SIG-M5 (cell line): Measurements from ENCODE around the gene SKAP1.
"Not testable (repeated sequence)": the region's sequence is repeated elsewhere in the genome, so short reads cannot be mapped to it uniquely, and the experiment has no call there.

Source experiments
- DNase-seq: peaks from one replicate; lab custom pipeline; 2025; lab: John Stamatoyannopoulos, UW

SKAP1 gene

DNA sequence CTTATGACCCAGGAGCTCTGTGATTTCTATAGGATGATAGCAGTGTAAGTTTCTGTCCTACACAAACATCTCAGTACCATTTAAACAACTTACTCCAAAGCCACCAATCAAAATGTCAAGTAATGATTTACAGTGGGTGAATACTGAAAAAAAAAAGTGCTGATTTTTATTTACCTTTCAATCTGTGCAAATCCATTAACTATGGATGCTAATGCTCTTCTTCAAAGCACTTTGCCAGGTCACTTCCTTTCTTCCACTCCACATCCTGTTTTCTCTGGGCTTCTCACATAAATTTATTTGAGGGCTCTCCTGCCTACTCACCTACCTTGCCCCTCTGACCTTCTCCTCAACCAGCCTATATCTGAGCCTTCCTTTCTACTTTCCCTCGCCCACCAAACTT, 101.6 kb downstream of the SKAP1 start:
- no peak for DNase-seq

GRCh38 chr17:48326310-48326709, 103.7 kb downstream of the SKAP1 start:
- no peak for DNase-seq

DNA sequence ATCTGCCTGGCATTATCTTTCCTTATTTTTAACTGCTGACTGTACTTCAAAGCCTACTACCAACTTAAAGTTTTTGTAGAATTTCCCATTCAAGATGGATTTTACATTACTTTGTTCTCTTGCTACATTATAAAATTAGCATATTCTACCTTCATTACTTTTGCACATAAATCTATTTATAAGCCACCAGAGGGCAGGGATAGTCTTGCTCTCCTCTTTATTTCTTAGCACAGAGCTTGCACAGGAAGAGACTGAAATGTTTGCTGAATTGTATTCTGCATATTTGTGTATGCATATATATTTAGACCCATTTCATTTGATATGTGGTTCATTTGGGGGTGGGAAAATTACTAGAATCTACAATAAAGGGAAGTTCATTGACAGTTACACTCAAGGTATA, 108.0 kb downstream of the SKAP1 start:
- DNase-seq: no peak

DNA sequence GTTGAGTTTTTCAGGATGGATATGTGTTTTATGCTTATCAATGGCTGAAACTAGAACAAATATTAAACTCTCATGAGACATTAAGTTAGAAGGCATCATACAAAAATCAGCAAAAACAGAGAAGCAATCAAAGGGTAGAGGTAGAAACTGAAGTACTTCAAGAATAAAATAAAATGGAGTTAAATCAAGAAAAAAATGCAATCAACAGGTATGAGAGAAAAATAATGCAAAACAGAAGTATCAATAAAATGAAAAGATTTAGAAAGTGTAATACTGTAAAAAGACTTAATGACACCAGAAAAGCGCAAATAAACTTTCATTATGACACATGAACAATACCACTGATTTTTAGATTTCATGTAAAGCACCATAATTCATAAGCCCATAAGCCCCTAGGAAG, 112.3 kb downstream of the SKAP1 start:
- no peak for DNase-seq

DNA sequence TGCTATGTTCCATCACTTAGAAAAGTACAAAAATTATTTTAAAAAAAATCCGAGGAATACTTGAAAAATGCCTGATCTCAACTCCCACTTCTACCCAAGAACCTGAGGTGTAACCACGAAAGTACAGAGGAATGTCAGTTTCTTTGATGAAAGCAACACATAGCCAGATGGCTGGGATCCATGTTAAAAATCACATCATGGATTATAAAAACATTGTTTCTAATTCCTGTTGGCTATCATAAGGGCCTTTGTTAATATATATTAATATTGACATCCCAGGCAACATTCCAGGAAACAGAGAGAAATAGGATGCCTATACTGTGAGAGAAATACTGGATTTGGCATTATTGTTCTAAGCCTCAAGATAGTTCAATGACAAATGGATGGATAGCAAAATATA, 115.3 kb downstream of the SKAP1 start:
- no peak for DNase-seq

- DNase-seq: no peak
These were observed 116.8 kb downstream of the SKAP1 start for GRCh38 chr17:48313096-48313755.

- DNase-seq: no peak
These were observed 118.7 kb downstream of the SKAP1 start for GRCh38 chr17:48311324-48311723.

GRCh38 chr17:48310748-48311213, 119.2 kb downstream of the SKAP1 start:
- DNase-seq: no peak

DNA sequence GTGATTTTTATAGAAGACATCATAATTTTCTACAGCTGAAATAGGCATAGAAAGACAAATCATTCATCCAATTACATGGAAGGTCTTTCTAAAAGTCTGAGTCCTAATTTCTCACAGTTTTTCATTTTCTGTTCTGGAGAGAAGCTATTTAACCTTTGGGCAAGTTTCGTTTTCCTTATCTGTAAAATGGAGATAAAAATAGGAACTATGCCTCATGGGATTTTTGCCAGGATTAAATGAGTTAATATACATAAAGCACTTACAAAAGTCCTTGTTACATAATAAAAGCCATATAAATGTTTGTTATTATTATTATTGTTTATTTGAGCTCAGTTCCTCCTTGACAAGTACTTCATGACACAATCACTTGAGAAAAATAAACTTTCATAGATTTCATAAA, 121.4 kb downstream of the SKAP1 start:
- DNase-seq: no peak

DNA sequence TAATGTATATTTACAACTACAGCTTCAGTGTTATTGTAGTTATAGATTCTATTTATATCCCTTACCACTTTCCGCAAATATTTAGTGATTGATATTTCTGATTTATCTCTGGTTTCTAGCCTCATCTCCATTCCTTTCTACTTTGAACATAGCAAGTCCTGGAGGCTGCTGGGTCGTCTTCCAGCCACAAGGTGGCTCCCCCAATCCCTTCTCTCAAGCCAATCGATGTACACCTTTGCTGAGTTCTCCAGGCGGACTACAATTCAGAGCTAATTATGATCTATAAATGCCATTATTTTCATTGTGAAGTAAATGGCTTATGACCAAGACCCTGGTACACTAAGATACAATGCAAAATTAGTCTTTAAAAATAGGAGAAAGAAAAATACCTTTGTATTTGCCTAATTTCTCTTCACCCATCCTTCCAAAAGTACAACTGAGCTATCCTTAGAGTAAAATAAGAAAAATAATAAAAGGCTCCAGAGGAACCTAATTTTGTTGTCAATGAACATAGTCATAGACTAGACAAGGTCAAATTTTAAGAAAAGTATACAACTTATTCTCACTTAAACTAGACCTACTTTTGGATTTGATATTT, 122.1 kb downstream of the SKAP1 start:
- DNase-seq: no peak

DNA sequence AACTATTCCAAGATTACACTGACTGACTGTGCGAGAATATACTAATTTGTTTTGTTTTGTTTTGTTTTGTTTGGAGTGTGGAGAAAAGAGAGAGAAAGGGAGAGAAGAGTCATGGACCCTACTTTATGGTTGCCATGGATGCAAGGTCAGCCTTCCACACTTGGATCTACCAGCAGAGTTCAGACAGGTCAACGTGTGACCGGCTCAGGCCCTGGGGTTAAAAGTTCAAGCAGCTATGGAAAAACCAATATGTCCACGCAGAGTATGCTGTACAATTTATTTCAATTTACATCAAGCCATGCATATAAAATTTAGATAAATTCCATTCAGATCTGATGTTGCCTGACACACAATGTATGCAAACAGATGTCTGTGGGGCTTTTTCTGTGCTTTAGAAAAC, 122.8 kb downstream of the SKAP1 start:
- DNase-seq: no peak

GRCh38 chr17:48301002-48301401, 129.0 kb downstream of the SKAP1 start:
- no peak for DNase-seq

DNA sequence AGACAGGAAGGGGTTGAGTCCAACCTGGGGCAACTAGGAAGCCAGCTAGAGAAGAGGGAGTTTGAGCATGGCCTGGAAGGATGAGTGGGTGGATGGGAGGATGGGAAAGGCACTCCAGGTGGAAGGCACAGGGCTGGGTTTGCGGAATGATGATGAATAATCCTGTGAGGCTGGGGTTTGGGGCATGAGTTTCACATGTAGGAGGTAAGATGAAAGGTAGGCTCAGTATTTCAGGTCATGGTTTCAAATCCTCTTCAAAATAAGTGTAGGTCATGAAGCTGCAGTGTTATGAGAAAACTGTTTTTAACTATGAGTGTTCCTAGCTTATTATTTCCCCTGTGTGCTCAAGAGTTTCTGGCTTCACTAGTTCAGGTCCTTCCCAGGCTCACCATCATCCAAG, 130.3 kb downstream of the SKAP1 start:
- no peak for DNase-seq

- no peak for DNase-seq
These were observed 132.2 kb downstream of the SKAP1 start for GRCh38 chr17:48297825-48298224.

DNA sequence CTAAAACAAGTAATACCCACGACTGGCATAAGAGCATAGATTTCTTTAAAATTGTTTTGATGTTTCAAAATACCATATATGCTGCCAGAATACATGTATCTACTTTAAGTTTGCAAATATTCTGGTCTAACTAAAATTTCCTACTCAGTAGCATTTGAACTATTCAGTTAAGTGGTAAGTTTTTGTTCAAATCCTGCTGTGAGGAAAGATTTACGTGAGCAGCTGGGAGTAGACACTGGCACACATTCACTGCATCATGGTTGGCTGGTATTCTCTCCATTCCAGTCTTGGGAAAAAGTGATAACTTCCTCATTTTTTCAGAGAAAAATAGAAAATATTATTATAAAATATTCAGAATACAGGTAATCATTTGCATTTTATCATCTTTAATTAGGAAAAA, 133.6 kb downstream of the SKAP1 start:
- no peak for DNase-seq

DNA sequence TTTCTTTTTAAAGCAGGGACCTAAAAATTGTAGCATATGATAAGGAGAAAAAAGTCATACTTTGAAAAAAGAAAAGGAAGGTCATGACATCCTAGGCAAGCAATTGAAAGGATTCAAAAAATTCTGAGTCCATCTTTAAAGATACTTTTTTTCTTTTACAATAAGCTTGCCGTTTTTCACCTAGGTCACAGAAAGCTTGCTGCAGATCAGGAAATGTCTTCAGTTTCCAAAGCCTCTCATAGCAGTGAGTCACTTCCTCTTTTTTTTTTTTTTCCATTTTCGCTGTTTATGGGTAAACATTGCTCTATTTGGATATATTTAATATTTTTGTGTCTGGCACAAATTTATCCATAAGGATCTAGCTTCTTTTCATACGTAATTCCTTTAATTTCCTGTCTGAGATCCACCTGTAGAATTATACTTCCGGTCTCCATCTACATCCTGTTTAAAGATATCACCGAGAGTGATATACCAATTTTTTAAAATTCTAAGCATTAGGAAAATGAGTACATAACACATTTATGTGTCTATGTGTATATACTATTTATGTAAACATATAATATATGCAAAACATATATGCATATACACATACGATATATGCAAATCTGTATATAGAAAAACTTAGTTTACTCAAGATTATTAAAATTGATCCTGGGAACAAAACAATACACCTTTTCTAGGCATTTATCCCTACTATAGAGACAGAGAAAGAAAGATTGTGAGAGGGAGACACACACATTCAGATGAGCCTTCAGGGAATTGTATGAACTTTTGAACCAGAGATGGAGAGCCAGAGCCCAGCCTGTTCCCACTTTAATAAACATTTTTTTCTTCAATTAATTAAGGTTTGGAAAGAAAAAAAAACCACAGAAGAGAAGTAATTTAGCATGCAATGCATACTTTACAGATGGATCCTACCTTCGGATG, 134.4 kb downstream of the SKAP1 start:
- peak; percentile 42 for DNase-seq

GRCh38 chr17:48294806-48295361, 135.1 kb downstream of the SKAP1 start:
- no peak for DNase-seq

DNA sequence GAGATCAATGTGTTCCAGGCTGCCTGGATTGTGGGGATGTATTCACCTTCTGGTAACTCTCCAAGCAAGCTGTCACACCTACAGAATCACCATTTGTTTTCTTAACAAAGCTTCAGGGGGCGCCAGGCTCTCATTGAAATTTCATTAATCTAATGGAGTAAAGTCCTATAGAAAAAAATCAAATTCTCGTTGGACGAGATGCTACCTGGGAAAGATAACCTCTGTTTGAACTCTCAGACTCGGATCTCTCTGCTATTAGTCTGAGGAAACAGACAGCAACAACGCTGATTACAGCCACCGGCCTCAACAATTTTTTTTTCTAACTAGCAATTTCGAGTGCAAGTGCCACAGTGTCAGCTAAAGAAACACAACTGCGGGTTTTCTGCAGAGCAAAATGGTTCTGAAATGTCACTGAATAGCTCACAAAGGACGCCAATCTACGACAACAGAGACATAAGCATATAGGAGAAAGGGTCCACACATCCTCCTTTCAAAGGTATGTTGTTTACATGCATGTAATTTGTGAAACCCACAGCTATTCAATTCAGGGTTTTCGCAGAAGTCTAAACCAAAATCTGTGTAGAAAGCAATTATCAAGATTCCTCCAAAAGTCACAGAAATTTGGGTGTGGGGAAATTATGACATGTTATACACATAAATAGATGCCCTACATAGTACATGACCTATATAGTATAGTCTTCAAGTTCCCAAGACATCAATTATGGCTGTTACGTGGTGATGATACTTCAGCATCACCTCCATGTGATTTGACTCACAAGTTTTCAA, 135.8 kb downstream of the SKAP1 start:
- DNase-seq: no peak

DNA sequence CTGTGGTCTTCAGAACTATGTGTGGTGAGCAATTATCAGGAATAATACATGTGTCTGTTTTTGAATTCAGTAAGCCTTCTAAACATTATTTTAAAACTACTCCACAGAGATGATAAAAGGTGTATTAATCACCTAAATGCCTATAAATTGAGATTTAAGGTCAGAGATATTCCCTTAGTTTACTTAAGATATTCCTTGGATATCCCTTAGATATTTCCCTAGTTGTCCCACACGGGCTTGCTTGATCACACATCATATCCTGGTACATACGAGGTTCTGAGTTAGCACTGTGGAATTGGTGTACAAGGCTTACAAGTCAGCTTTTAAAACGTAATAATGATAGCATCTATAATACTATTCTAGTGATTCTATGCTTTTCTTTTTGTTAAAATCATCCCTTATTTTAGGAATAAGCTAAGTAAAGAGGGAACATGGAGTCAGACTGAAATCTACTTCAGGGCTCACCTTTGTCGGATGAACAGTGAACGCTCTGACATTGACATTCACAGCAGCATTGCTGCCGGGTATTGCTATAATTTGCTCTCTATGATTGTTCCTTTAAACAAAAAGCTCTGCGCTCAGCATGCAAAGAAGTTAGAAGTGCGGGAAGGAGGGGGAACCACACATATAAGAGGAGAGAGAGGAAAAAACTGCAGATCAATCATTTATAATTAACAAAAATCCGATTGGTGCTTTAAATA, 136.5 kb downstream of the SKAP1 start:
- no peak for DNase-seq

DNA sequence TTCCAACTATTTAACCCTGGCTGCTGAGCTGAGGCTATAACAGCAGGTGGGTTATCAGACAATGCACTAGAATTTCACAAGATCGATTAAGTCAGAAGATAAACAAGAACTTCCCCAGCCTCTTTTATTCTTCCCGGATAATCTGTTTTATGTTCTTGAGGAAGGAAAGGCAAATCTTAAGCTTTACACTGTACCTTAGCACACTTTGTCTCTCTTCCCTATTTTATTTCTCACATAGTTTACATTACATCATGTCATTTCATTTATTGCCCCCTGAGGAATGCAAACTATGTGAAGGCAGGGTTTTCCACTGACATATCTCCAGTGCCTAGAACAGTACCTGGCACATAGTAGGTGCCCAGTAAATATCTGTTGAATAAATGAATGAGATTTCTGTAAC, 139.6 kb downstream of the SKAP1 start:
- no peak for DNase-seq

DNA sequence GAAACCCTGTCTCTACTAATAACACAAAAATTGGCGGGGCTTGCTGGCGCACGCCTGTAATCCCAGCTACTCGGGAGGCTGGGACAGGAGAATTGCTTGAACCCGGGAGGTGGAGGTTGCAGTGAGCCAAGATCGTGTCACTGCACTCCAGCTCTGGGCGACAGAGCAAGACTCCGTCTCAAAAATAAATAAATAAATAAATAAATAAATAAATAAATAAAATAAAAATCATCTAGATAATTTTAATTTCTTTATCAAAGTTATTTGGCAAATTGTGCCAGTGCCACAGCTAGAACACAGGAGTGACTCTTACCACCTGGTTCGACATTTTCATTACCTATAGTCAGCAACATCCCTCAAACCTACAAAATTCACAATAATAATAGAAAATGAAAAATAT, 143.1 kb downstream of the SKAP1 start:
- not testable (repeated sequence) for DNase-seq
